SK-N-SH (cell line): ENCODE data around the gene PTPN5. TPM values are rescaled to one million over a fixed set of nuclear protein-coding genes. Genes with fewer than 3 reads are reported as not detected.

Source experiments
- CTCF ChIA-PET: fragments of 300-600, 350-600 bp; formaldehyde crosslinking; extraction: SDS; loops from one replicate; lab custom pipeline; 2021; lab: Yijun Ruan, JAX
- POLR2A ChIA-PET: fragments of 350-600 bp; sonication (Branson Sonifier 250); formaldehyde crosslinking; extraction: SDS; loops from one replicate; lab custom pipeline; 2020; ENCODE audit warnings: antibody characterized with exemption, inconsistent platforms; lab: Yijun Ruan, JAX
- DNase-seq: peaks from one replicate; pipeline ENCODE4 v3.0.0; 2012
- H2AFZ ChIP-seq: fragments of 200-600 bp; sonication (generic); 2 replicates; pipeline ENCODE4 v1.8.1; 2016; ENCODE audit warnings: antibody characterized with exemption, mild to moderate bottlenecking, low read depth
- H3F3A ChIP-seq: fragments of 200-600 bp; sonication (generic); replicated peaks from 2 replicates; pipeline ENCODE3; 2016; ENCODE audit warnings: antibody characterized with exemption, mild to moderate bottlenecking; ENCODE audit not compliant: insufficient read depth
- H3K27ac ChIP-seq, 2 experiments: fragments of 200-500 bp in 1 of 2; fragments of 200-600 bp in 1 of 2; sonication (Bioruptor generic) in 1 of 2; sonication (generic), shearing (Covaris generic) in 1 of 2; 2 replicates each; pipeline versions ENCODE4 v1.5.1 to v1.6.1; 2014 to 2016; ENCODE audit warnings: low read depth in 2 of 2, inconsistent platforms in 1 of 2, low read length in 1 of 2, mild to moderate bottlenecking in 1 of 2, mixed read lengths in 1 of 2
- H3K27me3 ChIP-seq: fragments of 200-600 bp; sonication (generic), shearing (Covaris generic); 2 replicates; pipeline ENCODE4 v1.6.1; 2016; ENCODE audit warnings: mixed run types; ENCODE audit not compliant: insufficient read depth
- H3K36me3 ChIP-seq, 2 experiments: fragments of 200-500 bp in 1 of 2; fragments of 200-600 bp in 1 of 2; sonication (Bioruptor generic) in 1 of 2; sonication (generic) in 1 of 2; replicated peaks in 1 of 2; 2 replicates each; pipeline versions ENCODE3 to v1.5.1; 2014 to 2016; ENCODE audit warnings: low read length in 1 of 2, mild to moderate bottlenecking in 1 of 2; ENCODE audit not compliant: insufficient read depth in 2 of 2, control insufficient read depth in 1 of 2
- H3K4me1 ChIP-seq, 2 experiments: fragments of 200-500 bp in 1 of 2; fragments of 200-600 bp in 1 of 2; sonication (Bioruptor generic) in 1 of 2; sonication (generic), shearing (Covaris generic) in 1 of 2; 2 replicates each; pipeline versions ENCODE4 v1.5.1 to v1.6.1; 2014 to 2016; ENCODE audit warnings: low read depth in 1 of 2, low read length in 1 of 2, mixed run types in 1 of 2; ENCODE audit not compliant: insufficient read depth in 2 of 2, control insufficient read depth in 1 of 2
- H3K4me2 ChIP-seq: fragments of 200-600 bp; sonication (generic), shearing (Covaris generic); 2 replicates; pipeline ENCODE4 v1.6.1; 2017; ENCODE audit warnings: mixed run types
- H3K4me3 ChIP-seq, 2 experiments: fragments of 200-500 bp in 1 of 2; fragments of 200-600 bp in 1 of 2; sonication (Bioruptor generic) in 1 of 2; sonication (generic), shearing (Covaris generic) in 1 of 2; 2 replicates each; pipeline versions ENCODE4 v1.5.1 to v1.8.1; 2014 to 2016; ENCODE audit warnings: low read depth in 2 of 2, inconsistent platforms in 1 of 2, low read length in 1 of 2, mild to moderate bottlenecking in 1 of 2, mixed read lengths in 1 of 2, moderate library complexity in 1 of 2
- H3K79me2 ChIP-seq: fragments of 200-600 bp; sonication (generic); 2 replicates; pipeline ENCODE4 v1.8.1; 2017; ENCODE audit warnings: mild to moderate bottlenecking; ENCODE audit not compliant: insufficient read depth
- H3K9ac ChIP-seq: fragments of 200-600 bp; sonication (generic); 2 replicates; pipeline ENCODE4 v1.6.1; 2017; ENCODE audit warnings: mixed run types
- H3K9me2 ChIP-seq: fragments of 200-600 bp; sonication (generic); 2 replicates; pipeline ENCODE4 v1.6.1; 2017; ENCODE audit warnings: mixed run types
- H3K9me3 ChIP-seq: fragments of 200-600 bp; sonication (generic); 2 replicates; pipeline ENCODE4 v1.6.1; 2017; ENCODE audit warnings: mixed run types, mild to moderate bottlenecking, moderate library complexity
- H4K20me1 ChIP-seq: fragments of 200-600 bp; sonication (generic); 2 replicates; pipeline ENCODE4 v1.6.1; 2017; ENCODE audit warnings: mild to moderate bottlenecking, mixed run types; ENCODE audit not compliant: insufficient read depth
- CHD2 ChIP-seq: fragments of 150-350 bp; IDR thresholded peaks from 2 replicates; pipeline ENCODE4 v1.6.1; 2018; ENCODE audit warnings: low read length; ENCODE audit not compliant: partially characterized antibody
- EZH2phosphoT487 ChIP-seq: fragments of 200-600 bp; sonication (generic); IDR thresholded peaks from 2 replicates; pipeline ENCODE4 v1.6.1; 2017; ENCODE audit warnings: low read depth, mixed run types, mild to moderate bottlenecking, antibody characterized with exemption, moderate library complexity, borderline replicate concordance
- FOSL2 ChIP-seq: IDR thresholded peaks from 2 replicates; pipeline ENCODE4 v1.4.0; 2012; ENCODE audit warnings: low read depth, mild to moderate bottlenecking, moderate library complexity, borderline replicate concordance
- FOXJ3 ChIP-seq: sonication (generic); formaldehyde crosslinking; IDR thresholded peaks from 2 replicates; pipeline ENCODE4 v1.5.1; 2020; ENCODE audit warnings: mild to moderate bottlenecking, missing genetic modification reagents
- GATA2 ChIP-seq: sonication (generic); formaldehyde crosslinking; IDR thresholded peaks from 2 replicates; pipeline ENCODE4 v1.5.0; 2020; ENCODE audit warnings: mild to moderate bottlenecking, missing genetic modification reagents
- JUND ChIP-seq: IDR thresholded peaks from 2 replicates; pipeline ENCODE4 v1.4.0; 2012
- NFIC ChIP-seq: IDR thresholded peaks from 2 replicates; pipeline ENCODE4 v1.4.0; 2012; ENCODE audit warnings: borderline replicate concordance
- NRF1 ChIP-seq: IDR thresholded peaks from 2 replicates; pipeline ENCODE4 v1.6.1; 2012; ENCODE audit warnings: low read depth, mild to moderate bottlenecking, low read length
- POLR2AphosphoS5 ChIP-seq: IDR thresholded peaks from 2 replicates; pipeline ENCODE4 v1.6.1; 2012; ENCODE audit warnings: low read depth, low read length
- REST ChIP-seq: IDR thresholded peaks from 2 replicates; pipeline ENCODE4 v1.6.1; 2012; ENCODE audit warnings: mild to moderate bottlenecking, low read depth, low read length, moderate library complexity
- RFX5 ChIP-seq: IDR thresholded peaks from 2 replicates; pipeline ENCODE4 v1.6.1; 2012; ENCODE audit warnings: mild to moderate bottlenecking, improper control_type of control experiment, low read length
- RXRA ChIP-seq: IDR thresholded peaks from 2 replicates; pipeline ENCODE4 v1.4.0; 2012; ENCODE audit warnings: low read depth, mild to moderate bottlenecking, borderline replicate concordance
- SIN3A ChIP-seq: IDR thresholded peaks from 2 replicates; pipeline ENCODE4 v1.6.1; 2012; ENCODE audit warnings: low read depth, mild to moderate bottlenecking, low read length, moderate library complexity, borderline replicate concordance
- SMC3 ChIP-seq: IDR thresholded peaks from 2 replicates; pipeline ENCODE4 v1.6.1; 2012; ENCODE audit warnings: low read depth, low read length, improper control_type of control experiment
- TCF12 ChIP-seq: IDR thresholded peaks from 2 replicates; pipeline ENCODE4 v1.4.0; 2012
- USF1 ChIP-seq: IDR thresholded peaks from 2 replicates; pipeline ENCODE4 v1.4.0; 2012; ENCODE audit warnings: low read depth, borderline replicate concordance
- USF2 ChIP-seq: fragments of 150-350 bp; IDR thresholded peaks from 2 replicates; pipeline ENCODE4 v1.6.1; 2017; ENCODE audit warnings: antibody characterized with exemption, low read length, low read depth, borderline replicate concordance
- YY1 ChIP-seq: IDR thresholded peaks from 2 replicates; pipeline ENCODE4 v1.4.0; 2012; ENCODE audit warnings: low read depth, mild to moderate bottlenecking
- WGBS: methylation state at CpG from one replicate; pipeline ENCODE4 v1.1.6; 2017; ENCODE audit warnings: low lambda C conversion rate; 5-methylcytosine and 5-hydroxymethylcytosine counted together
- polyA plus RNA-seq, 3 experiments: library from polyadenylated mRNA; depleted of rRNA; stranded (reverse); fragments of >200 nt; gene quantifications; 2 replicates each; pipeline ENCODE4 v1.2.3, GENCODE V29; 2012

The PTPN5 gene
- polyA plus RNA-seq, 1 of the 3 experiments (the other 2 are of a cell fraction), result not detected

- H3K9ac ChIP-seq, result no peak overlapping the region
- CTCF ChIA-PET, result interaction anchor here (0.7 kb wide), 1 partner anchor 8 kb away, joined by 3 read pairs; no protein-coding TSS in a partner anchor
- DNase-seq, result no peak
Observed at GRCh38 chr11:18714443-18714780, 77.2 kb downstream of the PTPN5 start.

More at GRCh38 chr11:18714443-18714780, 77.2 kb downstream of the PTPN5 start:
- Histone ChIP-seq H3K4me3 (no peak overlapping the region), H3K4me2 (no peak overlapping the region), H3K79me2 (no peaks in the 10 kb centered on the region), H3K9me3 (no peaks in the 10 kb centered on the region), H3K27me3 (no peaks in the 10 kb centered on the region), H4K20me1 (no peaks in the 10 kb centered on the region), H3F3A (no peaks in the 10 kb centered on the region), H3K27ac (no peak overlapping the region), H3K9me2 (no peaks in the 10 kb centered on the region), H3K4me1 (no peaks in the 10 kb centered on the region; a peak in 1 of 4 replicates), H2AFZ (no peak overlapping the region), H3K36me3 (no peaks in the 10 kb centered on the region)
- WGBS, result 72% methylated on average over 10 of the region's 10 CpGs
- TF ChIP-seq GATA2 (CRISPR knock-in tag) (no peak), TCF12 (no peak), NFIC (no peak), POLR2AphosphoS5 (no peak), NRF1 (no peak), SIN3A (no peak), REST (no peak), USF2 (no peak), RFX5 (no peak), CHD2 (no peak), JUND (no peak), YY1 (no peak), USF1 (no peak), FOSL2 (no peak), FOXJ3 (CRISPR knock-in tag) (no peak), RXRA (no peak), EZH2phosphoT487 (no peak), SMC3 (no peak)
- POLR2A ChIA-PET, result no interaction called here
